Head of caudate nucleus (tissue), 42 donors: ENCODE results near the gene NF1.
"Not testable (repeated sequence)": the region's sequence is repeated elsewhere in the genome, so short reads cannot be mapped to it uniquely, and the experiment has no call there.

Experiments used
- DNase-seq, 42 donors: peaks; one replicate each; pipeline versions ENCODE4 v3.0.0 to v3.0.0-alpha.2; 2020 to 2021; ENCODE audit warnings: mixed read lengths in 7 of 42
- intact Hi-C: fragments of 100-400 bp; cut with DNase I; formaldehyde crosslinking; loops from one replicate; pipeline ENCODE4 v1.15.0; 2022

The NF1 gene

GRCh38 chr17:31357839-31358394, 263.1 kb downstream of the NF1 start:
- no peak for DNase-seq
- intact Hi-C loops = no loop called here

GRCh38 chr17:31364012-31364411, 269.2 kb downstream of the NF1 start:
- no peak for DNase-seq
- intact Hi-C loops = no loop called here

- intact Hi-C loops = no loop called here
Observed at GRCh38 chr17:31366088-31366487, 271.3 kb downstream of the NF1 start.

GRCh38 chr17:31369266-31369665, 274.5 kb downstream of the NF1 start:
- DNase-seq = no peak
- intact Hi-C loops = no loop called here

More at GRCh38 chr17:31366088-31366487, 271.3 kb downstream of the NF1 start:
- DNase-seq = no peak

- intact Hi-C loops = loop anchor here (5.0 kb wide), 1 partner anchor 49 kb away; the partner anchor contains the start of gene EVI2A
- DNase-seq = no peak
Observed at GRCh38 chr17:31371511-31372097, 276.8 kb downstream of the NF1 start.

GRCh38 chr17:31373150-31374093, 278.6 kb downstream of the NF1 start:
- peak in 13 of 42 donors; percentile 34 to 83 (median 56) for DNase-seq
- intact Hi-C loops = loop anchor here (5.0 kb wide), 1 partner anchor 51 kb away; the partner anchor contains the start of gene EVI2A

GRCh38 chr17:31374094-31374447, 279.3 kb downstream of the NF1 start:
- intact Hi-C loops = loop anchor here (5.0 kb wide), 1 partner anchor 52 kb away; the partner anchor contains the start of gene EVI2A
- no peak for DNase-seq

GRCh38 chr17:31374503-31374902, 279.7 kb downstream of the NF1 start:
- intact Hi-C loops = loop anchor here (5.0 kb wide), 1 partner anchor 52 kb away; the partner anchor contains the start of gene EVI2A
- DNase-seq = no peak

- intact Hi-C loops = no loop called here
- DNase-seq = no peak
Observed at GRCh38 chr17:31378638-31379037, 283.9 kb downstream of the NF1 start.

- intact Hi-C loops = no loop called here
- peak in 2 of 42 donors; percentile 47 to 49 for DNase-seq
Observed at GRCh38 chr17:31379597-31380205, 284.9 kb downstream of the NF1 start.

GRCh38 chr17:31381165-31381668, 286.4 kb downstream of the NF1 start:
- no peak for DNase-seq
- intact Hi-C loops = no loop called here

GRCh38 chr17:31382668-31383275, 288.0 kb downstream of the NF1 start:
- intact Hi-C loops, DNase-seq: not testable (repeated sequence)

- intact Hi-C loops = not testable (repeated sequence)
- DNase-seq = peak in 1 of 42 donors; percentile 49
Observed at GRCh38 chr17:31383488-31383887, 288.7 kb downstream of the NF1 start.

- intact Hi-C loops = loop anchor here (5.0 kb wide), 1 partner anchor 142 kb away; no protein-coding TSS in a partner anchor
- DNase-seq = no peak
Observed at GRCh38 chr17:31385428-31386285, 290.9 kb downstream of the NF1 start.

- peak in 1 of 42 donors; percentile 20 for DNase-seq
- intact Hi-C loops = loop anchor here (5.0 kb wide), 1 partner anchor 141 kb away; no protein-coding TSS in a partner anchor
Observed at GRCh38 chr17:31386542-31387075, 291.8 kb downstream of the NF1 start.

GRCh38 chr17:31387438-31387837, 292.7 kb downstream of the NF1 start:
- intact Hi-C loops = loop anchor here (5.0 kb wide), 1 partner anchor 140 kb away; no protein-coding TSS in a partner anchor
- DNase-seq = peak in 4 of 42 donors; percentile 1 to 35 (median 21)

GRCh38 chr17:31388351-31388750, 293.6 kb downstream of the NF1 start:
- intact Hi-C loops = loop anchor here (5.0 kb wide), 1 partner anchor 139 kb away; no protein-coding TSS in a partner anchor
- DNase-seq = peak in 4 of 42 donors; percentile 1 to 38 (median 18)
